Measurements from ENCODE around the gene PCED1B. TPM values are rescaled to one million over a fixed set of nuclear protein-coding genes. Genes with fewer than 3 reads are reported as not detected.
"Not testable (repeated sequence)": the region's sequence is repeated elsewhere in the genome, so short reads cannot be mapped to it uniquely, and the experiment has no call there.

PCED1B gene
- total RNA-seq, 1 donor from 2014 or later, result 9.5 TPM

DNA sequence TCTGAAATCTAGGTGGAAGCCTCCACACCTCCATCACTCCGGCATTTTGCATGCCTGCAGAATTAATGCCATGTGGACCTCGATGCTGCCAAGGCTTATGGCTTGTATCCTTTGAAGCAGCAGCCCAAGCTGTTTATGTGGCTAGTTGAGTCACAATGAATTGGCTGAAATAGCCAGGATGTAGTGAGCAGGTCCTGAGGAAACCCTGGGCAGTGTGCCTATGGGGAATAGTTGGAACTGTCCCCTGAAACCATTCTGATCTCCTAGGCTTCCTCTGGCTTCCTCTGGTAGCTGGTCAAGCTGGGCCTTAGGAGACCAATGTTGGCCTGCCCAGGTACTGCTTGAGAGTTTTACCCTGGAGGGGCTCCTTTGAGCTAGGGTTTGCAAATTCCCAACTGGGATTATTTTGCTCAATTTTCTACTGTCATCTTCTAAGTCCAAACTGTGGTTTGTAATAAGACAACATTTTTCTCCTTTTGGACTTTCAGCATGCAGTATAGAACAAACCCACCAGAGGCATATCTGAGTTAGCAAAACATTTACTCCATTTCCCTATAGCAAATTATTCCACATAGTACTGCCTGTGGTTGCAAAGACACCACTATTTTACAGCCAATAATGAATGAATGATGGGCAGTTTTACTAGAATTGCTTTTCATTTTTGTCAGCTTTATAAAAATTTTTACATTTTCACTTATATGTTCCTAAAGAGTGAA lies 85.5 kb downstream of the PCED1B start:
- DNase-seq (ENCODE audit: low spot score), result no peak

DNA sequence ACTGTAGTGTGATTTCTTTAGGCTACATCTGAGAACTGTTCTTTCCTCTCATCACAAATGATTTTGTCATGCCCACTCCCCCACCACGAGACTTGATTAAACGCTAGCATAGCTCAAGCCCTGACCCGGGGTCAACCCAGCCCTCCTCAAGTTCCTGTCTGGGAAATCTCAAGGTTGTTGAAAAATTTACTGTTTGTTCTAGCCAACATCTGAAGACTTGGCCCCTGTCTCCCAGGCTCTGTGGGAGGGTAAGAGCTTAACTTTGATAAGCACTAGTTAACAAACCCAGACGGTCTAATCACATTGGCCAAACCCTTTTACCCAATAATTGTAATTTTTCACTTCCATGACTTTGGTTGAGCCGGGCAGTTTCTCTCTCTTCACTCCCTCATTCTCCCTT lies 86.5 kb downstream of the PCED1B start:
- no peak for DNase-seq (ENCODE audit: low spot score)

GRCh38 chr12:47166365-47166764 lies 86.9 kb downstream of the PCED1B start:
- DNase-seq (ENCODE audit: low spot score), result no peak

- not testable (repeated sequence) for DNase-seq (ENCODE audit: low spot score)
Observed at GRCh38 chr12:47170281-47170680, 90.9 kb downstream of the PCED1B start.

DNA sequence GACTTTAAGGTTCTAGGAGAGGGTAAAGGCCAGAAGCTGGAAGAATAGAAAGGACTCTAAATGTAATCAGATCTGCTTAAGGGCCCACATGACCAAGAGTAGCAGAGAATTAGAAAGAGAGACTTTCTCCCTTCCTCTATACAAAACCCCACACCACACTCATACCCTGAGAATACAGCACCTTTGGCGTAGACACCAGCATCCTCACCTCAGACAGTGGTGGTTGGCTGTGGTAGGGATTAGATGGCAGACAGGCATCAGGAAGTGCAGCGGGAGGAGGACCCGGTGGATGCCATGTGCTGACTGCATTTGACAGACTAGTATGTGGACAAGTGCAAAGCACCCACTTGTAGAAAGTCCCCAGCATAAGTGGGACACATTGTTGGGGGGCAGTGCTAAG lies 98.6 kb downstream of the PCED1B start:
- no peak for DNase-seq (ENCODE audit: low spot score)

- DNase-seq (ENCODE audit: low spot score), result not testable (repeated sequence)
Observed at GRCh38 chr12:47182164-47182938, 102.9 kb downstream of the PCED1B start.

DNA sequence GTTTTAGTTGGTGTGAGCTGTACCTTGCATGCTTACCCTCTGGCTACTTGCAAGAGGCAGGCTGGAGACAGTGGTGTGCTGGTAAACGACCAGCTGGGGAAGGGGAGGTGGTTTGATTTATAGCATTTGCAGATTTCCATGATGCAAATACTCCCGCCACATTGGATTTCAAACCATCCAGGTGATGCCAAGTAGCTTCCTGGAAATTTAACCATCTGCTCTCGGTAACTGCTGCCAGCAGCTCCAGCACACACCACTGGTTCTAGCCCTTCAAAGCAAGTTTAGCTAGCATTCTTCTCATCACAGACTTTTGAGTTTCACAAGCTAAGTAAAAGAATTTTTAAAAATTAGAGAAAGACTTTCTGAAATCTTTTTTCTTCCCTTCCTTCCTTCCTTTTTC lies 104.8 kb downstream of the PCED1B start:
- DNase-seq (ENCODE audit: low spot score), result no peak

DNA sequence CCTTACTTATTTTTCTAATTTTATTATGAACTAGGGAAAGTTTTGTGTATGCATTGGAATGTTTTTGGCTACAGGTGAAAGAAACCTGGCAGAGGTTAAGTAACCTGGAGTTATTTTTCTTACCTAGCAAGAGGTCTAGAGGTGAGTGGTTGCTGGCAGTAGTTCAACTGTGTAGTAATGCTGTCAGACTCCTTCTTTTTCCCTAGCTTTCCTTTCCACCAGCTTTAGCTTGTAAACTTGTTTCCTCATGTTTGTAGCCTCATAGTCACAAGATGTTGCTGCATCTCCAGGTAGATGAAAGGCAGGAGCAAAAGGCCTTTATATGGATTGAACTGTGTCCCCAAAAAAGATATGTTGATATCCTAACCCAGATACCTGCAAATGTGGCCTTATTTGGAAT lies 105.4 kb downstream of the PCED1B start:
- peak; percentile 68 for DNase-seq (ENCODE audit: low spot score)

- DNase-seq (ENCODE audit: low spot score), result no peak
Observed at GRCh38 chr12:47186246-47186645, 106.8 kb downstream of the PCED1B start.

- DNase-seq (ENCODE audit: low spot score), result no peak
Observed at GRCh38 chr12:47188576-47189441, 109.4 kb downstream of the PCED1B start.

DNA sequence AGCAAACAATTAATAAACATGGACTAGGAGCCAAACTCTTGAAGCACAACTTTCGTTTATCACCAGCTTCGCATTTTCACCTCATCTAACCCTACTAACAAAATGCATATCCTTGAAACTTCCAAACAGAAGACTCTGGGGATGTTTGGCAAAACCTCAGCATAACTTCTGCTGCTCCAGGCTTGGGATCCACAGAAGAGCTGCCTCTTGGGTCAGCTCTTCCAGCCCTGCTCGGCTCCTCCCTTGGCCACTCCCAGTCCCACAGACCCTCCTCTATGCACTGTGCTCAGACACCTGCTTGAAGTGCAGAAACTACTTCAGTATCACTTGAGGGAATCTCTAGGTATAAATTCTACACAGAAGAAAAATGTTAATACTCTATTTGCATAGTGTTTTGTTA lies 110.3 kb downstream of the PCED1B start:
- DNase-seq (ENCODE audit: low spot score), result no peak

DNA sequence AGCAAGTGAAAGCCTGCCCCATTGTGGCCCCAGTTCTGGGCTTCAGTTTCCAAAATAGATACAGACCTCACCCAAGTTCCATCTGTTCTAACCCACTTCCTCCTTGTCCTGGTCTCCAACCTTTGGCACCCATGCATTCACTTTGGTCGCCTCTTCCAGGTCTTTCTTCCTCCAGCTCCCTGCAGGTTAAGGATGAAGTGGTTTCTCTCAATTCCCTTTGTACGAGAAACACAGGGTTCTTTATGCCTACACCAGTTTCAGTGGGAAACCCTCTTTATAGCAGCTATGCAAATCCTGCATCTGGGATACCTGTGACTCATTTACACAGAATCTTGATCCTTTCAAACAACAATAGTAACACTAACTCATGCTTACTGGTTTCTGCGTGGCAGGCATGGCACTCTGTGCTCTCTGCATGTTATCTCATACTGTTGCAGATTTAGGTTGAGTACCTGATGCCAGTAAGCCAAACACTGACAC lies 110.9 kb downstream of the PCED1B start:
- DNase-seq (ENCODE audit: low spot score), result no peak

- DNase-seq (ENCODE audit: low spot score), result no peak
Observed at GRCh38 chr12:47190905-47191304, 111.5 kb downstream of the PCED1B start.

DNA sequence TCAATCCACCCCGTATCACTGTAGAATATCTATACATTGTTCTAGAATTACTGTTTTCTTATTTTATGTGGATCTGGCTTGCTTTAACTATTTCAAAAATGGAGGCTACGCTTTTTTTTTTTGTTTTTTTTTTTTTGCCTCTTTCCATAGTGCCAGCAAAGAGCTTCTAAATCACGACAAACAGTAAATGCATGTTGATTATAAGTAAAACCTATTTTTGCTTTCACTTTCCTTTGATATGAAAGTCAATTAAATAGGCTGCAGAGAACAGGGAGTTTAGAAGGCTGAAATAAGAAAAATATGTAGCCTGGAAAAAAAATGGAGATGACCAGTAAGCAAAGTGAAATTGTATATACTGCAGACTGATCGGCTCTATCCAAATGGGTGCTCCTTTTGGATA lies 112.6 kb downstream of the PCED1B start:
- DNase-seq (ENCODE audit: low spot score), result no peak

GRCh38 chr12:47193066-47193465 lies 113.6 kb downstream of the PCED1B start:
- no peak for DNase-seq (ENCODE audit: low spot score)

- DNase-seq (ENCODE audit: low spot score), result no peak
Observed at GRCh38 chr12:47194501-47194900, 115.1 kb downstream of the PCED1B start.

DNA sequence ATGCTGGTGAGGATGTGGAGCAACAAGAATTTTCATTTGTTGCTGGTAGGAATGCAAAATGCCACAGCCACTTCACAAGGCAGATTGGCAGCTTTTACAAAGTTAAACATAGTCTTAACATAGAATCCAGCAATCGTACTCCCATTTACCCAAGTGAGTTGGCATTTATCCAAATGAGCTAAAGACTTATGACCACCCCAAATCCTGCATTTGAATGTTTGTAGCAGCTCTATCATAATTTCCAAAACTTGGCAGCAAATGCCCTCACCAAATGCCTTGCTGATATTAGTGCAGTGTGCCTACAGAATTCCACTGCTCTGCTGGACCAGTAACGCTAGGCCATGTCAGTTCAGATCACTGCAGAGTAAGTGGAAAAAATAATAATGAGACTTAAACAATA lies 121.0 kb downstream of the PCED1B start:
- DNase-seq (ENCODE audit: low spot score), result no peak

GRCh38 chr12:47201190-47201589 lies 121.8 kb downstream of the PCED1B start:
- DNase-seq (ENCODE audit: low spot score), result not testable (repeated sequence)

DNA sequence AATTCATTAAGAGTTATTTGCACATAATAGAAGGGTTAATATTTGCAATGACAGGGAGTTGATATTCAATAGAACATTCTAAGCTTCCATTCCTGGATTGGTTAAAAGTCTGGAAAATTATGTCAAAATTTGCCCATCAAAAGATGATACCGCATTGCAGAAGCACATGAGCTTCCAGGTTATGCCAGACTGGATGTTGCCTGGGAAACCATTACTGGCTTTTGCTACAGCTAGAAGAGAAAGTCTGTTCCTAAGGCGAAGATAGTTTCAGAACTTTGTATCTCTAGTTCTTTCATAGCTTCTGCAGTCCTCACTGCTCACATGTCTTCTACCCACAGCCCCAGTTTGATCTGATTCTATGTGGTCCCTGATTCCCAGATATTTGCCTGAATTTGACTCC lies 122.8 kb downstream of the PCED1B start:
- no peak for DNase-seq (ENCODE audit: low spot score)

GRCh38 chr12:47205532-47206449 lies 126.4 kb downstream of the PCED1B start:
- no peak for DNase-seq (ENCODE audit: low spot score)
